Astrocyte (in vitro differentiated cells and primary cell): ENCODE measurements around the gene RPL3.

Experiments used
- EZH2 ChIP-seq: IDR thresholded peaks from 2 replicates; pipeline ENCODE4 v1.6.1; 2012; ENCODE audit warnings: mild to moderate bottlenecking, low read length, inconsistent platforms; ENCODE audit not compliant: insufficient read depth
- TF ChIP-seq, protein P1 (sequence below): IDR thresholded peaks from 2 replicates; pipeline ENCODE4 v1.5.1; 2011; ENCODE audit warnings: low read depth, mild to moderate bottlenecking, inconsistent platforms, low read length, moderate library complexity; ENCODE audit not compliant: insufficient read depth

GRCh38 chr22:39288135-39288898 is 31.1 kb downstream of the RPL3 start:
- TF ChIP-seq, protein P1, sequence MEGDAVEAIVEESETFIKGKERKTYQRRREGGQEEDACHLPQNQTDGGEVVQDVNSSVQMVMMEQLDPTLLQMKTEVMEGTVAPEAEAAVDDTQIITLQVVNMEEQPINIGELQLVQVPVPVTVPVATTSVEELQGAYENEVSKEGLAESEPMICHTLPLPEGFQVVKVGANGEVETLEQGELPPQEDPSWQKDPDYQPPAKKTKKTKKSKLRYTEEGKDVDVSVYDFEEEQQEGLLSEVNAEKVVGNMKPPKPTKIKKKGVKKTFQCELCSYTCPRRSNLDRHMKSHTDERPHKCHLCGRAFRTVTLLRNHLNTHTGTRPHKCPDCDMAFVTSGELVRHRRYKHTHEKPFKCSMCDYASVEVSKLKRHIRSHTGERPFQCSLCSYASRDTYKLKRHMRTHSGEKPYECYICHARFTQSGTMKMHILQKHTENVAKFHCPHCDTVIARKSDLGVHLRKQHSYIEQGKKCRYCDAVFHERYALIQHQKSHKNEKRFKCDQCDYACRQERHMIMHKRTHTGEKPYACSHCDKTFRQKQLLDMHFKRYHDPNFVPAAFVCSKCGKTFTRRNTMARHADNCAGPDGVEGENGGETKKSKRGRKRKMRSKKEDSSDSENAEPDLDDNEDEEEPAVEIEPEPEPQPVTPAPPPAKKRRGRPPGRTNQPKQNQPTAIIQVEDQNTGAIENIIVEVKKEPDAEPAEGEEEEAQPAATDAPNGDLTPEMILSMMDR: no peak
- no peak for TF ChIP-seq EZH2
